ENCODE data around the gene SOX9.

The SOX9 gene

GRCh38 chr17:72115781-72116525 is 4.9 kb upstream of the SOX9 start:
- Histone ChIP-seq H4K20me1 (ENCODE audit: insufficient read depth) (no peaks in the 10 kb centered on the region), H3K27me3 (ENCODE audit: insufficient read depth, low read depth) (peaks cover 11% of the 10 kb centered on the region), H3K4me3 (IDR thresholded peaks at IDR 0.05; ENCODE audit: insufficient read depth, low read depth, low read length) (no peak overlapping the region), H3K36me3 (ENCODE audit: insufficient read depth) (no peaks in the 10 kb centered on the region), H3K27ac (no peak overlapping the region), H2AFZ (ENCODE audit: low read depth) (no peak overlapping the region), H3K79me2 (ENCODE audit: insufficient read depth, low read depth) (no peaks in the 10 kb centered on the region), H3K4me2 (no peak overlapping the region), H3K4me1 (ENCODE audit: low read depth, poor library complexity, severe bottlenecking) (peaks cover 11% of the 10 kb centered on the region), H3K9ac (no peak overlapping the region)
- TF ChIP-seq CTCF (conservative IDR thresholded peaks at IDR 0.05; ENCODE audit: low read depth, low read length): no peak

- H2AFZ ChIP-seq (ENCODE audit: low read depth): no peak overlapping the region
- no peak overlapping the region for H3K4me2 ChIP-seq
Observed at GRCh38 chr17:72116661-72117521, 3.9 kb upstream of the SOX9 start.

GRCh38 chr17:72117535-72118334 is 3.1 kb upstream of the SOX9 start:
- Histone ChIP-seq H3K27ac (no peak overlapping the region), H3K27me3 (ENCODE audit: insufficient read depth, low read depth) (peaks cover 11% of the 10 kb centered on the region), H3K9ac (no peak overlapping the region), H2AFZ (ENCODE audit: low read depth) (no peak overlapping the region), H3K79me2 (ENCODE audit: insufficient read depth, low read depth) (0 out of 2 replicates have a peak, but pooled peaks cover 5% of the 10 kb centered on the region), H4K20me1 (ENCODE audit: insufficient read depth) (no peaks in the 10 kb centered on the region), H3K4me3 (IDR thresholded peaks at IDR 0.05; ENCODE audit: insufficient read depth, low read depth, low read length) (no peak overlapping the region), H3K4me1 (ENCODE audit: low read depth, poor library complexity, severe bottlenecking) (peaks cover 11% of the 10 kb centered on the region), H3K4me2 (no peak overlapping the region), H3K36me3 (ENCODE audit: insufficient read depth) (no peaks in the 10 kb centered on the region)
- no peak for TF ChIP-seq CTCF (conservative IDR thresholded peaks at IDR 0.05; ENCODE audit: low read depth, low read length)

More at GRCh38 chr17:72116661-72117521, 3.9 kb upstream of the SOX9 start:
- Histone ChIP-seq H3K79me2 (ENCODE audit: insufficient read depth, low read depth) (0 out of 2 replicates have a peak, but pooled peaks cover 4% of the 10 kb centered on the region), H3K27me3 (ENCODE audit: insufficient read depth, low read depth) (peaks cover 11% of the 10 kb centered on the region), H4K20me1 (ENCODE audit: insufficient read depth) (no peaks in the 10 kb centered on the region), H3K27ac (no peak overlapping the region), H3K36me3 (ENCODE audit: insufficient read depth) (no peaks in the 10 kb centered on the region), H3K9ac (no peak overlapping the region), H3K4me1 (ENCODE audit: low read depth, poor library complexity, severe bottlenecking) (peaks cover 11% of the 10 kb centered on the region), H3K4me3 (IDR thresholded peaks at IDR 0.05; ENCODE audit: insufficient read depth, low read depth, low read length) (no peak overlapping the region)
- TF ChIP-seq CTCF (conservative IDR thresholded peaks at IDR 0.05; ENCODE audit: low read depth, low read length): no peak
